GM12878 (cell line): Measurements from ENCODE around the gene SSH3. TPM values are rescaled to one million over a fixed set of nuclear protein-coding genes. Genes with fewer than 3 reads are reported as not detected.

Experiments used
- ATAC-seq: fragments of 200-7000 bp; cut with Tn5 transposase; 3 replicates; pipeline ENCODE4 v1.9.1; 2020; ENCODE audit warnings: mild to moderate bottlenecking, moderate library complexity
- BruUV-seq: library from RNA; stranded (reverse); fragments of 400-500 nt; replicated peaks from 2 replicates; lab custom pipeline; 2021; lab: Mats Ljungman, UMichigan
- CTCF ChIA-PET: fragments of 300-600 bp; sonication (Branson Sonifier 250); formaldehyde crosslinking; extraction: SDS; loops from one replicate; lab custom pipeline; 2021; ENCODE audit warnings: inconsistent platforms; lab: Yijun Ruan, JAX
- POLR2A ChIA-PET: fragments of 350-600 bp; formaldehyde crosslinking; extraction: SDS; loops from one replicate; lab custom pipeline; 2021; ENCODE audit warnings: inconsistent platforms; lab: Charles Lee
- RAD21 ChIA-PET: fragments of 300-600 bp; sonication (Branson Sonifier 250); formaldehyde crosslinking; loops from one replicate; lab custom pipeline; 2023; ENCODE audit warnings: antibody characterized with exemption; ENCODE audit not compliant: unreplicated experiment; lab: Charles Lee
- SMC1A ChIA-PET: fragments of 300-600 bp; sonication (Branson Sonifier 250); formaldehyde crosslinking; loops from one replicate; lab custom pipeline; 2023; ENCODE audit not compliant: unreplicated experiment, uncharacterized antibody; lab: Charles Lee
- DNase-seq: peaks from one replicate; pipeline ENCODE4 v3.0.0-alpha.2; 2011; ENCODE audit warnings: low read depth, low spot score
- FAIRE-seq: peaks from 3 replicates; lab custom pipeline; 2011; peaks lifted over from hg19 to GRCh38; lab: Jason Lieb, UNC
- H2AFZ ChIP-seq: 2 replicates; pipeline ENCODE4 v1.6.0; 2011; ENCODE audit warnings: low read depth, low read length, control low read depth; ENCODE audit not compliant: control insufficient read depth
- H3K27ac ChIP-seq: 2 replicates; pipeline ENCODE4 v1.5.1; 2011; ENCODE audit warnings: control low read depth; ENCODE audit not compliant: control insufficient read depth, insufficient read depth
- H3K27me3 ChIP-seq, 2 experiments: replicated peaks in 1 of 2; 2 replicates each; pipeline versions ENCODE4 v1.6.0 to v1.6.1; 2011; ENCODE audit warnings: low read length in 1 of 2; ENCODE audit not compliant: control insufficient read depth in 2 of 2, insufficient read depth in 2 of 2
- H3K36me3 ChIP-seq, 2 experiments: 2 replicates each; pipeline ENCODE4 v1.5.1; 2011; ENCODE audit warnings: low read length in 1 of 2; ENCODE audit not compliant: control insufficient read depth in 2 of 2, insufficient read depth in 2 of 2
- H3K4me1 ChIP-seq: 2 replicates; pipeline ENCODE4 v1.6.1; 2011; ENCODE audit warnings: mild to moderate bottlenecking, low read length, moderate library complexity, mixed read lengths; ENCODE audit not compliant: control insufficient read depth, insufficient read depth
- H3K4me2 ChIP-seq: 2 replicates; pipeline ENCODE4 v1.6.0; 2011; ENCODE audit warnings: control low read depth; ENCODE audit not compliant: control insufficient read depth, insufficient read depth
- H3K4me3 ChIP-seq: fragments of 200-600 bp; sonication (generic); 2 replicates; pipeline ENCODE4 v1.5.1; 2016
- H3K79me2 ChIP-seq: 2 replicates; pipeline ENCODE4 v1.6.0; 2011; ENCODE audit warnings: low read length; ENCODE audit not compliant: control insufficient read depth, insufficient read depth
- H3K9ac ChIP-seq: 2 replicates; pipeline ENCODE4 v1.8.0; 2011; ENCODE audit warnings: low read length, control low read depth, mixed read lengths; ENCODE audit not compliant: control insufficient read depth, insufficient read depth
- H3K9me3 ChIP-seq: replicated peaks from 3 replicates; pipeline ENCODE4 v1.5.1; 2011; ENCODE audit warnings: mild to moderate bottlenecking, low read length; ENCODE audit not compliant: control insufficient read depth, insufficient read depth
- H4K20me1 ChIP-seq: 2 replicates; pipeline ENCODE4 v1.6.0; 2011; ENCODE audit not compliant: control insufficient read depth, insufficient read depth
- POLR2AphosphoS5 ChIP-seq: IDR thresholded peaks from 2 replicates; pipeline ENCODE4 v1.6.1; 2011; ENCODE audit warnings: mild to moderate bottlenecking, low read length, inconsistent platforms
- PRDM15 ChIP-seq: fragments of 450-650 bp; formaldehyde crosslinking; IDR thresholded peaks from 2 replicates; pipeline ENCODE4 v1.4.0; 2020; ENCODE audit warnings: mild to moderate bottlenecking, moderate library complexity
- WGBS: methylation state at CpG from one replicate; pipeline ENCODE4 v1.1.6; 2016; ENCODE audit warnings: low lambda C conversion rate; ENCODE audit not compliant: insufficient replicate concordance, insufficient coverage; ENCODE audit errors: missing lambda C conversion rate; 5-methylcytosine and 5-hydroxymethylcytosine counted together
- in situ Hi-C: fragments of 300-500 bp; cut with MboI; formaldehyde crosslinking; loops from 9 replicates; pipeline ENCODE4 v1.14.3; 2018; ENCODE audit warnings: mixed read lengths
- intact Hi-C: fragments of 100-400 bp; cut with micrococcal nuclease; formaldehyde crosslinking; loops from one replicate; pipeline ENCODE4 v1.14.2; 2022; ENCODE audit not compliant: unreplicated experiment
- polyA plus RNA-seq, 11 experiments: library from polyadenylated mRNA; depleted of rRNA in 4 of 11; unstranded in 6 of 11; stranded (reverse) in 5 of 11; fragments of >200 nt; fragmentation: Nextera tagmentation in 4 of 11; fragmentation: Illumina TruSeq in 1 of 11; extraction: Ambion mirVana in 4 of 11; extraction: Trizol in 1 of 11; gene quantifications; 1 replicate in 1 of 11; 2 replicates in 10 of 11; pipeline versions ENCODE4 v1.2.1 to v1.2.3, GENCODE V29; 2011 to 2016; ENCODE audit warnings: inconsistent platforms in 2 of 11, missing spikeins in 2 of 11, low read depth in 1 of 11
- total RNA-seq, 4 experiments: library from RNA; depleted of rRNA in 3 of 4; stranded (reverse); fragments of >200 nt in 3 of 4; fragmentation: Illumina TruSeq in 1 of 4; extraction: Trizol in 1 of 4; gene quantifications; 2 replicates each; pipeline versions ENCODE4 v1.2.1 to v1.2.3, GENCODE V29; 2013 to 2021

The SSH3 gene
- total and polyA plus RNA-seq, 10 of the 15 experiments (the other 5 are each of a cell fraction or from before 2014, with no cell fraction given) = 0.05 to 0.83 (median 0.28) TPM; not detected in 3

GRCh38 chr11:67291481-67292381, 11.6 kb upstream of the SSH3 start:
- DNase-seq (no peak), FAIRE-seq (no peak), ATAC-seq (no peak)
- Histone ChIP-seq H3K4me1 (peaks cover 23% of the 10 kb centered on the region), H3K4me3 (no peak overlapping the region), H3K36me3 (peaks cover 11 to 23% of the 10 kb centered on the region in 2 experiments), H3K4me2 (0 out of 2 replicates have a peak overlapping the region, but pooled peaks have one; percentile 12), H3K79me2 (peaks cover 19% of the 10 kb centered on the region), H3K9ac (no peak overlapping the region), H3K9me3 (peaks cover 10% of the 10 kb centered on the region), H3K27me3 (no peaks in the 10 kb centered on the region), H2AFZ (no peak overlapping the region), H4K20me1 (no peaks in the 10 kb centered on the region), H3K27ac (no peak overlapping the region)
- CTCF ChIA-PET = interaction anchor here (1.1 to 4.2 kb wide), 6 partner anchors 20 to 61 kb away, joined by 3 to 21 read pairs (median 3); no protein-coding TSS in a partner anchor
- SMC1A ChIA-PET = interaction anchor here (1.1 to 1.2 kb wide), 3 partner anchors 26 to 30 kb away, joined by 3 to 4 read pairs (median 3); no protein-coding TSS in a partner anchor
- BruUV-seq = no TSS peak
- 97% methylated on average over 32 of the region's 33 CpGs for WGBS
- intact Hi-C loops = no loop called here
- in situ Hi-C loops = no loop called here
- RAD21 ChIA-PET = no interaction called here
- TF ChIP-seq PRDM15 (CRISPR knock-in tag) = no peak
- TF ChIP-seq POLR2AphosphoS5 = peak; percentile 25; the same call in 1 of the 2 replicates
- POLR2A ChIA-PET = interaction anchor here (0.5 to 0.9 kb wide), 4 partner anchors 11 to 271 kb away, joined by 3 to 7 read pairs (median 4); no protein-coding TSS in a partner anchor
